ENCODE results near the gene NOL9.

DNA sequence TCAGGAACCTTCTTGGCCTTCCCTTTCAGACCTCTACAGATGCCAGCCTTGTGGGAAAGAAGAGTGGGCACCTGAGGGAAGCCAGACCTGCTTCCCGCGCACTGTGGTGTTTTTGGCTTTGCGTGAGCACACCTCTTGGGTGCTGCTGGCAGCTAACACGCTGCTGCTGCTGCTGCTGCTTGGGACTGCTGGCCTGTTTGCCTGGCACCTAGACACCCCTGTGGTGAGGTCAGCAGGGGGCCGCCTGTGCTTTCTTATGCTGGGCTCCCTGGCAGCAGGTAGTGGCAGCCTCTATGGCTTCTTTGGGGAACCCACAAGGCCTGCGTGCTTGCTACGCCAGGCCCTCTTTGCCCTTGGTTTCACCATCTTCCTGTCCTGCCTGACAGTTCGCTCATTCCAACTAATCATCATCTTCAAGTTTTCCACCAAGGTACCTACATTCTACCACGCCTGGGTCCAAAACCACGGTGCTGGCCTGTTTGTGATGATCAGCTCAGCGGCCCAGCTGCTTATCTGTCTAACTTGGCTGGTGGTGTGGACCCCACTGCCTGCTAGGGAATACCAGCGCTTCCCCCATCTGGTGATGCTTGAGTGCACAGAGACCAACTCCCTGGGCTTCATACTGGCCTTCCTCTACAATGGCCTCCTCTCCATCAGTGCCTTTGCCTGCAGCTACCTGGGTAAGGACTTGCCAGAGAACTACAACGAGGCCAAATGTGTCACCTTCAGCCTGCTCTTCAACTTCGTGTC is 24.5 kb upstream of the NOL9 start:
- TF ChIP-seq EZH2 (IDR thresholded peaks at IDR 0.05) = no peak
- no peak for TF ChIP-seq POLR2AphosphoS5 (IDR thresholded peaks at IDR 0.05; ENCODE audit: borderline replicate concordance, low read depth, low read length)
